Psoas muscle (tissue), 8 donors: ENCODE results near the gene PRKN. TPM values are rescaled to one million over a fixed set of nuclear protein-coding genes. Genes with fewer than 3 reads are reported as not detected.

Source experiments
- ATAC-seq, 4 donors: fragments of 200-7000 bp; cut with Tn5 transposase; one replicate each; pipeline ENCODE4 v1.9.1; 2020; ENCODE audit warnings: moderate library complexity in 3 of 4, mild to moderate bottlenecking in 2 of 4
- DNase-seq, 2 donors: peaks; one replicate each; pipeline ENCODE4 v3.0.0-alpha.2; 2020
- H3K27ac ChIP-seq: fragments of 200-600 bp; one replicate; pipeline ENCODE4 v1.8.0; 2022
- H3K27me3 ChIP-seq, 3 donors: fragments of 200-600 bp in 1 of 3; one replicate each; pipeline versions ENCODE4 v1.6.1 to v1.8.0; 2013 to 2022; ENCODE audit warnings: low read length in 2 of 3, mild to moderate bottlenecking in 2 of 3, moderate library complexity in 1 of 3; ENCODE audit not compliant: insufficient read depth in 3 of 3
- H3K36me3 ChIP-seq, 2 donors: fragments of 200-600 bp in 1 of 2; one replicate each; pipeline versions ENCODE4 v1.6.1 to v1.8.0; 2013 to 2022; ENCODE audit warnings: low read depth in 1 of 2, mild to moderate bottlenecking in 1 of 2, moderate library complexity in 1 of 2; ENCODE audit not compliant: insufficient read depth in 1 of 2
- H3K4me1 ChIP-seq: fragments of 200-600 bp; one replicate; pipeline ENCODE4 v1.8.0; 2022
- H3K4me3 ChIP-seq: fragments of 200-600 bp; one replicate; pipeline ENCODE4 v1.8.0; 2022; ENCODE audit warnings: mild to moderate bottlenecking
- H3K9me3 ChIP-seq: fragments of 200-600 bp; one replicate; pipeline ENCODE4 v1.8.0; 2022
- WGBS, 3 donors: extraction: QIAGEN DNeasy Blood & Tissue Kit; methylation state at CpG; one replicate each; pipeline versions ENCODE4 v1.1.6 to v1.1.7; 2013; 5-methylcytosine and 5-hydroxymethylcytosine counted together
- intact Hi-C, 2 donors: fragments of 100-400 bp; cut with DNase I; formaldehyde crosslinking; loops; one replicate each; pipeline versions ENCODE4 v1.11.0 to v1.14.2; 2022
- polyA plus RNA-seq, 3 donors: library from polyadenylated mRNA; stranded (reverse); fragments of 200-250 nt; gene quantifications; one replicate each; pipeline ENCODE4 v1.2.3, GENCODE V29; 2013
- total RNA-seq, 4 donors: library from RNA; stranded (reverse); fragmentation: NEBNext Ultra II Directional in 2 of 4; extraction: Animal tissue kit (Norgen Biotek cat#: 25700) in 2 of 4; gene quantifications; one replicate each; pipeline versions ENCODE4 v1.2.1 to v1.2.4, GENCODE V29; 2021 to 2023
- TF ChIP-seq, protein P1 (sequence below): fragments of 200-600 bp; IDR thresholded peaks from one replicate; pipeline ENCODE4 v1.8.0; 2022; ENCODE audit warnings: antibody characterized with exemption
- donor health status: healthy with polysubstance abuse.
- donor health status: DM: no; HTN: no; CAD: no; lungs with moderate emphysema.
- donor health status: Bipolar disorder and iron deficiency.
- donor health status: healthy.
- donor health status: DM: yes; HTN: yes; CAD: no.
- donor health status: DM: no; HTN: no; CAD: no.
- donor health status: DM: no; HTN: no; CAD: no.
- donor health status: DM: yes; HTN: yes; CAD: no.

The PRKN gene
- total and polyA plus RNA-seq, 7 donors, result 1.5 to 19.5 (median 11.7) TPM

GRCh38 chr6:161481786-161482516, 1245.6 kb downstream of the PRKN start:
- Histone ChIP-seq H3K9me3 (no peaks in the 10 kb centered on the region), H3K27ac (peak overlapping the region; percentile 25), H3K4me3 (no peak overlapping the region), H3K27me3 (no peaks in the 10 kb centered on the region), H3K4me1 (peaks cover 22% of the 10 kb centered on the region), H3K36me3 (no peaks in the 10 kb centered on the region)
- intact Hi-C loops, result loop anchor here in 1 of 2 donors (5.0 kb wide), 1 partner anchor 35 kb away; no protein-coding TSS in a partner anchor
- WGBS, 3 donors, result 48 to 60% (median 54%) methylated on average over 3 of the region's 3 CpGs
- TF ChIP-seq, protein P1, sequence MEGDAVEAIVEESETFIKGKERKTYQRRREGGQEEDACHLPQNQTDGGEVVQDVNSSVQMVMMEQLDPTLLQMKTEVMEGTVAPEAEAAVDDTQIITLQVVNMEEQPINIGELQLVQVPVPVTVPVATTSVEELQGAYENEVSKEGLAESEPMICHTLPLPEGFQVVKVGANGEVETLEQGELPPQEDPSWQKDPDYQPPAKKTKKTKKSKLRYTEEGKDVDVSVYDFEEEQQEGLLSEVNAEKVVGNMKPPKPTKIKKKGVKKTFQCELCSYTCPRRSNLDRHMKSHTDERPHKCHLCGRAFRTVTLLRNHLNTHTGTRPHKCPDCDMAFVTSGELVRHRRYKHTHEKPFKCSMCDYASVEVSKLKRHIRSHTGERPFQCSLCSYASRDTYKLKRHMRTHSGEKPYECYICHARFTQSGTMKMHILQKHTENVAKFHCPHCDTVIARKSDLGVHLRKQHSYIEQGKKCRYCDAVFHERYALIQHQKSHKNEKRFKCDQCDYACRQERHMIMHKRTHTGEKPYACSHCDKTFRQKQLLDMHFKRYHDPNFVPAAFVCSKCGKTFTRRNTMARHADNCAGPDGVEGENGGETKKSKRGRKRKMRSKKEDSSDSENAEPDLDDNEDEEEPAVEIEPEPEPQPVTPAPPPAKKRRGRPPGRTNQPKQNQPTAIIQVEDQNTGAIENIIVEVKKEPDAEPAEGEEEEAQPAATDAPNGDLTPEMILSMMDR, result no peak
- no peak for ATAC-seq
- no peak for DNase-seq

GRCh38 chr6:161480421-161481155, 1247.0 kb downstream of the PRKN start:
- 50 to 71% (median 58%) methylated on average over 12 of the region's 12 CpGs for WGBS, 3 donors
- no peak overlapping the region for H3K4me3 ChIP-seq
- H3K27me3 ChIP-seq, result no peaks in the 10 kb centered on the region
- H3K4me1 ChIP-seq, result peaks cover 18% of the 10 kb centered on the region
- TF ChIP-seq, protein P1, result no peak
- no peaks in the 10 kb centered on the region for H3K9me3 ChIP-seq
- H3K36me3 ChIP-seq, result no peaks in the 10 kb centered on the region
- no peak overlapping the region for H3K27ac ChIP-seq
- no peak for ATAC-seq
- intact Hi-C loops, result loop anchor here in 1 of 2 donors (5.0 kb wide), 1 partner anchor 33 kb away; no protein-coding TSS in a partner anchor
- DNase-seq, result no peak

- Histone ChIP-seq H3K27ac (no peak overlapping the region), H3K9me3 (no peaks in the 10 kb centered on the region), H3K4me1 (peaks cover 18% of the 10 kb centered on the region), H3K27me3 (no peaks in the 10 kb centered on the region), H3K36me3 (no peaks in the 10 kb centered on the region), H3K4me3 (no peak overlapping the region)
- intact Hi-C loops, result no loop called here
- 73 to 80% (median 79%) methylated on average over 4 of the region's 4 CpGs for WGBS, 3 donors
- DNase-seq (no peak), ATAC-seq (no peak)
- TF ChIP-seq, protein P1, result no peak
Observed at GRCh38 chr6:161479376-161479775, 1248.2 kb downstream of the PRKN start.

DNA sequence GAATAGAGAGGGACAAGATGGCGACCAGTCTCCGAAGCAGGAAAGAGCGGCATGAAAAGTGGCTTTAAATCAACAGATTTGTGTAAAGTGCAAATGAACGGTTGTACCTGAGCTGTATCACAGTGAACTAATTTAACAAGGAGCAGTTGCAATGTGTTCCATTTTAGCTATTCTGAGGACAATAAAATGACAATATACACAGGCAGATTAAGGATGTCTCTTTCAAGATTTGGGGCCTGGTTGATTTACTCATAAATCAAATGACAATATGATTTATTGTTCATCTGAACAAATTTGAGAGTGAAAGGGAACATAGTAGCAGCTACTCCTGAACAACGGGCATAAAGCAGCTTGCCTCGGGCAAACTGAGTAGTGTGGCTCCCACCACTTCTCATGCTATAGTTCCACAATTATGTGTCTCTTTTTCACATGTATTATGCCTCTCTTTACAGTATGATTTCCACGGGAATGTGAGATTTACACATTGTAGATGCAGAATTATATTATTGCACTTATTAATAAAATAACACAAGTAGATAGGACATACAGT, 1249.6 kb downstream of the PRKN start:
- no peak for DNase-seq
- intact Hi-C loops, result no loop called here
- no peak overlapping the region for H3K4me3 ChIP-seq
- no peaks in the 10 kb centered on the region for H3K27me3 ChIP-seq
- H3K27ac ChIP-seq, result no peak overlapping the region
- TF ChIP-seq, protein P1, result no peak
- WGBS, 3 donors, result 78 to 96% (median 91%) methylated on average over 7 of the region's 7 CpGs
- H3K36me3 ChIP-seq, result no peaks in the 10 kb centered on the region
- no peak for ATAC-seq
- no peaks in the 10 kb centered on the region for H3K9me3 ChIP-seq
- H3K4me1 ChIP-seq, result peaks cover 18% of the 10 kb centered on the region
